Small intestine (tissue), 16 donors: ENCODE data around the gene GAD1. TPM values are rescaled to one million over a fixed set of nuclear protein-coding genes. Genes with fewer than 3 reads are reported as not detected.

Experiments used
- DNase-seq, 2 donors: peaks; one replicate each; pipeline versions ENCODE4 v3.0.0 to v3.0.0-alpha.2; 2013
- FAIRE-seq: peaks from 2 replicates; lab custom pipeline; 2012; peaks lifted over from hg19 to GRCh38; lab: Jason Lieb, UNC
- H3K27ac ChIP-seq, 3 donors: one replicate each; pipeline ENCODE4 v1.5.1; 2013; ENCODE audit warnings: low read length in 2 of 3, mild to moderate bottlenecking in 2 of 3, control low read depth in 1 of 3, inconsistent platforms in 1 of 3, low read depth in 1 of 3, moderate library complexity in 1 of 3
- H3K27me3 ChIP-seq, 3 donors: one replicate each; pipeline ENCODE4 v1.6.1; 2013; ENCODE audit warnings: low read length in 3 of 3, inconsistent platforms in 1 of 3; ENCODE audit not compliant: control insufficient read depth in 3 of 3, insufficient read depth in 3 of 3
- H3K36me3 ChIP-seq, 3 donors: one replicate each; pipeline ENCODE4 v1.6.1; 2013; ENCODE audit warnings: low read length in 3 of 3, inconsistent platforms in 1 of 3, low read depth in 1 of 3, mild to moderate bottlenecking in 1 of 3, moderate library complexity in 1 of 3; ENCODE audit not compliant: control insufficient read depth in 3 of 3, insufficient read depth in 2 of 3
- H3K4me1 ChIP-seq, 3 donors: one replicate each; pipeline ENCODE4 v1.6.1; 2013; ENCODE audit warnings: low read length in 2 of 3, inconsistent platforms in 1 of 3, low read depth in 1 of 3, mild to moderate bottlenecking in 1 of 3, moderate library complexity in 1 of 3; ENCODE audit not compliant: control insufficient read depth in 3 of 3, insufficient read depth in 2 of 3
- H3K4me3 ChIP-seq, 3 donors: one replicate each; pipeline ENCODE4 v1.5.1; 2013; ENCODE audit warnings: low read length in 3 of 3, control low read depth in 1 of 3, inconsistent platforms in 1 of 3, low read depth in 1 of 3, mild to moderate bottlenecking in 1 of 3, moderate library complexity in 1 of 3
- H3K9me3 ChIP-seq, 2 donors: one replicate each; pipeline ENCODE4 v1.6.1; 2013; ENCODE audit warnings: low read depth in 1 of 2, low read length in 1 of 2; ENCODE audit not compliant: control insufficient read depth in 2 of 2, insufficient read depth in 1 of 2
- WGBS, 3 donors: extraction: QIAGEN DNeasy Blood & Tissue Kit; methylation state at CpG; one replicate each; pipeline ENCODE4 v1.1.7; 2013; 5-methylcytosine and 5-hydroxymethylcytosine counted together
- long read RNA-seq, 10 donors: transcript quantifications; one replicate each; lab custom pipeline, GENCODE V29; 2026
- polyA plus RNA-seq, 4 donors: library from polyadenylated mRNA; stranded (reverse) in 3 of 4; unstranded in 1 of 4; fragments of 200-250 nt in 3 of 4; fragments of 120-200 nt in 1 of 4; gene quantifications; one replicate each; pipeline versions ENCODE4 v1.2.1 to v1.2.3, GENCODE V29; 2013
- donor health status: healthy with polysubstance abuse.
- donor health status: control.
- donor health status: control.
- donor health status: Bipolar disorder and iron deficiency.
- donor health status: healthy.

The GAD1 gene
- polyA plus RNA-seq: under 1 TPM in 2 of 4 donors, not detected in 2; 0.07 to 0.21 TPM
- long read RNA-seq, donor 1: 0 reads
- long read RNA-seq, donor 2: 0 reads
- long read RNA-seq, donor 3: 0 reads
- long read RNA-seq, donor 4: 0 reads
- long read RNA-seq, donor 5: 0 reads
- long read RNA-seq, donor 6: 0 reads
- long read RNA-seq, donor 7: 0 reads
- long read RNA-seq, donor 8: 0 reads
- long read RNA-seq, donor 9: 0 reads
- long read RNA-seq, donor 10: 0 reads

- WGBS, 3 donors: 0 to 1% (median 0%) methylated on average over 40 to 49 of the region's 49 CpGs
- no peaks in the 10 kb centered on the region for H3K36me3 ChIP-seq
- H3K9me3 ChIP-seq: no peaks in the 10 kb centered on the region
- peak within 1 kb of the TSS in 2 of 3 donors; percentile 12 to 39 for H3K4me3 ChIP-seq
- peaks cover 16 to 90% (median 51%) of the 10 kb centered on the region in 3 donors for H3K27me3 ChIP-seq
- FAIRE-seq (no peak), DNase-seq (peak; percentile 65 to 68)
- peaks cover 8 to 35% (median 13%) of the 10 kb centered on the region in 3 donors for H3K4me1 ChIP-seq
- H3K27ac ChIP-seq: no peak within 1 kb of the TSS
Observed at GRCh38 chr2:170816504-170817092, at the start of gene GAD1. Gene GAD1, plus strand, starts transcription at chr2:170816887. Its CDS starts 1,705 bp downstream, at chr2:170818592.

GRCh38 chr2:170770008-170770605 lies 46.6 kb upstream of the GAD1 start, which contains the start of gene ERICH2:
Gene ERICH2, plus strand, starts transcription at chr2:170770378. Its CDS starts 304 bp downstream, at chr2:170770682.
- 2 to 4% (median 2%) methylated on average over 12 to 13 of the region's 13 CpGs for WGBS, 3 donors

GRCh38 chr2:170770606-170771420 lies 45.9 kb upstream of the GAD1 start:
- H3K27ac ChIP-seq: peak overlapping the region; percentile 41 to 89 (median 76)
- peaks cover 0 to 4% (median 0%) of the 10 kb centered on the region in 3 donors for H3K4me1 ChIP-seq
- no peaks in the 10 kb centered on the region for H3K36me3 ChIP-seq
- DNase-seq: peak; percentile 91
- FAIRE-seq: no peak
- H3K4me3 ChIP-seq: peak overlapping the region; percentile 45 to 80 (median 62)
- WGBS, 3 donors: 0 to 1% (median 1%) methylated on average over 46 to 82 of the region's 82 CpGs
- H3K9me3 ChIP-seq: no peaks in the 10 kb centered on the region
- peaks cover 0 to 5% (median 3%) of the 10 kb centered on the region in 3 donors for H3K27me3 ChIP-seq

More at GRCh38 chr2:170770008-170770605, 46.6 kb upstream of the GAD1 start, which contains the start of gene ERICH2:
- peaks cover 0 to 4% (median 0%) of the 10 kb centered on the region in 3 donors for H3K4me1 ChIP-seq
- H3K27ac ChIP-seq: peak within 1 kb of the TSS; percentile 41 to 89 (median 76)
- H3K27me3 ChIP-seq: peaks cover 0 to 5% (median 2%) of the 10 kb centered on the region in 3 donors
- FAIRE-seq: no peak
- H3K9me3 ChIP-seq: no peaks in the 10 kb centered on the region
- no peaks in the 10 kb centered on the region for H3K36me3 ChIP-seq
- peak within 1 kb of the TSS; percentile 45 to 80 (median 62) for H3K4me3 ChIP-seq
- peak; percentile 75 to 88 for DNase-seq

DNA sequence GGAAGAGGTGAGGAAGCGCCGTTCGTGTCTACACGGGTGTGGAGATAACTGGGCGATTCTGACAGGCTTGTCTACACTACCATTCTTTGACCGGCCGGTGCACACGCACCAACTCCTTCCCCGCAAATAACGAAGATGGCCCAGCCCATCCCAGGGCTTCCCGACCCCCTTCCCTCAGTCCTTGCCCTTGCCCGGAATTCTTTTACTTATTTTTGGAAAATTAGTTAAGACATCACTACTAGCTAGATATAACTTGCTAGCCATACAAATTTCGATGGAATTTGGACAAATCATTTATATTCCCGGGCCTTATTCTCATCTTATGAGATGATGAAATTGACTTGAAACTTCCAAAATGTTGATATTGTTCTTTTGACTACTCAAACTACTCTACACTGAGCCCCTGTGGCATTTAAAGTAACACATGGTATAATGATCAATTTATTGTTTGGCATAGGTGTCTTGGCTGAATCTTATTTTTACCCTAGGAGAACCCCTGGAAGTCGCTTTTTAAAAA lies 45.2 kb upstream of the GAD1 start:
- DNase-seq (no peak), FAIRE-seq (no peak)
- H3K27me3 ChIP-seq: peaks cover 0 to 5% (median 3%) of the 10 kb centered on the region in 3 donors
- no peaks in the 10 kb centered on the region for H3K9me3 ChIP-seq
- peak overlapping the region in 2 of 3 donors; percentile 52 to 62 for H3K4me3 ChIP-seq
- peaks cover 0 to 4% (median 0%) of the 10 kb centered on the region in 3 donors for H3K4me1 ChIP-seq
- no peaks in the 10 kb centered on the region for H3K36me3 ChIP-seq
- peak overlapping the region in 1 of 3 donors; percentile 41 for H3K27ac ChIP-seq
- WGBS, 3 donors: 9 to 11% (median 9%) methylated on average over 15 of the region's 15 CpGs

DNA sequence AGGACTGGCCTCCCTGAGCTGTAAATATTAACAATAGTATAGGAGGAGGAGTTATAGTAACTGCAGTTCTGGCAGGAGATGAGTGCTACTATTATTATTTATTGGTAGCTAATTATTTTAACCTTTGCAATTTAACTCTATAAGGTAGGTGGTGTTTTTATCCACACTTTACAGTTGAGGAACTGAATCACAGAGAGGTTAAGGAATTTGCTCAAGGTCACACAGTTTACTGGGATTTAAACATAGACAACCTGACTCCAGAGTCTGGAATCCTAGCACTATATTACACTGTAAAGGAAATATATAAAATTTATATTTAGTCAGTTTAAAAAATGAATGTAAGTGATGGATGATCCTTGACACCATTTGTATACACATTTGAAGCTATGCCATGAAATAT lies 44.4 kb upstream of the GAD1 start:
- Histone ChIP-seq H3K27me3 (peaks cover 0 to 5% (median 3%) of the 10 kb centered on the region in 3 donors), H3K4me3 (no peak overlapping the region), H3K9me3 (no peaks in the 10 kb centered on the region), H3K36me3 (no peaks in the 10 kb centered on the region), H3K4me1 (peaks cover 0 to 4% (median 0%) of the 10 kb centered on the region in 3 donors), H3K27ac (no peak overlapping the region)
- DNase-seq (no peak), FAIRE-seq (no peak)

DNA sequence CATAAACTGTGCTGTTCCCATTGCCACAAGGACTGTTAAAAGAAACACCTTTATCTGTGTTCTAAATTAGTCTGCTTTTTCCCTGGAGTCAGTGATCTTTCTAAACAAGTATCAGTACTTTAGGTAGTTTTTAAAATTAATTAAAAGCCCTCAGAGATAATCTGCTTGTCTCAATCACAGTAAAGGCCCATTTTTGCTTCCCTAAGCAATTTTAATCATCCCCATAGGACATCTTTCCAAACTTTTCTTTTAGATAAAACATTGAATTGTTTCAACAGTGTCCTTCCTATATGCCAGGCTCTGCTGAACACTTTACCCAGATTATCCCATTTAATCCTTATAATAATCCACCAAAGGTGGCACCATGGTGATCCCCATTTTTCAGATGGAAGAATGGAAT lies 42.6 kb upstream of the GAD1 start:
- DNase-seq (no peak), FAIRE-seq (no peak)
- H3K27me3 ChIP-seq: peaks cover 0 to 5% (median 3%) of the 10 kb centered on the region in 3 donors
- H3K27ac ChIP-seq: no peak overlapping the region
- no peaks in the 10 kb centered on the region for H3K36me3 ChIP-seq
- peaks cover 0 to 4% (median 0%) of the 10 kb centered on the region in 3 donors for H3K4me1 ChIP-seq
- H3K4me3 ChIP-seq: no peak overlapping the region
- no peaks in the 10 kb centered on the region for H3K9me3 ChIP-seq

DNA sequence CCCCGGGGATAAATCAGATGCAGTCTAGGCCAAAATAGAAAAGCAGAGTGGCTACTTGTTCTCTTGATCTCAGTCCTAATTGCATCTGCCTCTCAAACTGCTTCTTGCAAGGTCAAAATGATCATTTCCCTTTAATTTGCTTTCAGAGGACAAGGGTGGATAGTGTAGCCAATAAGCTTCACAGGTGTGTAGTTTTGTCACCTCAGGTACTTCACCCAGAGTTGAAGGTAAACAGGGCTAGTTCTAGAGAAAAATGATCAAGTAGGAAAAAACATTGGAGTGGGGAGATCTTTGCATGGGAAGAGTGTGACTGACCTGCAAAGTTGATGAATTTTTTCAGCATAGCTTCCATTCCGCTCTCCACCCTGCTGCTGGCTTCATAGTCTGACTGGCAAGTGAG lies 37.8 kb upstream of the GAD1 start:
- Histone ChIP-seq H3K4me1 (no peaks in the 10 kb centered on the region), H3K27me3 (peaks cover 0 to 3% (median 0%) of the 10 kb centered on the region in 3 donors), H3K36me3 (no peaks in the 10 kb centered on the region), H3K27ac (no peak overlapping the region), H3K4me3 (no peak overlapping the region), H3K9me3 (no peaks in the 10 kb centered on the region)
- WGBS, 3 donors: 33 to 48% (median 41%) methylated on average over 2 of the region's 2 CpGs
- FAIRE-seq (no peak), DNase-seq (no peak)
